Activated gamma-delta T cell (primary cell): ENCODE measurements around the gene BUD31.
"Not testable (repeated sequence)": the region's sequence is repeated elsewhere in the genome, so short reads cannot be mapped to it uniquely, and the experiment has no call there.

Source experiments
- DNase-seq: peaks from one replicate; lab custom pipeline; 2025; lab: John Stamatoyannopoulos, UW

The BUD31 gene

GRCh38 chr7:99380823-99381663 is 27.7 kb upstream of the BUD31 start:
- DNase-seq, result peak; percentile 54

GRCh38 chr7:99381664-99382075 is 27.1 kb upstream of the BUD31 start:
- no peak for DNase-seq

GRCh38 chr7:99383203-99383602 is 25.6 kb upstream of the BUD31 start:
- DNase-seq, result no peak

- no peak for DNase-seq
Observed at GRCh38 chr7:99383791-99384370, 24.9 kb upstream of the BUD31 start.

- DNase-seq, result no peak
Observed at GRCh38 chr7:99384523-99384922, 24.2 kb upstream of the BUD31 start.

GRCh38 chr7:99385564-99385963 is 23.2 kb upstream of the BUD31 start:
- DNase-seq, result no peak

- no peak for DNase-seq
Observed at GRCh38 chr7:99386584-99387238, 22.1 kb upstream of the BUD31 start.

GRCh38 chr7:99387239-99387635 is 21.5 kb upstream of the BUD31 start:
- DNase-seq, result not testable (repeated sequence)

- no peak for DNase-seq
Observed at GRCh38 chr7:99387912-99388311, 20.9 kb upstream of the BUD31 start.

- no peak for DNase-seq
Observed at GRCh38 chr7:99389772-99390171, 19.0 kb upstream of the BUD31 start.

GRCh38 chr7:99390941-99391602 is 17.7 kb upstream of the BUD31 start:
- DNase-seq, result no peak

- no peak for DNase-seq
Observed at GRCh38 chr7:99392046-99392445, 16.7 kb upstream of the BUD31 start.

- DNase-seq, result peak; percentile 64
Observed at GRCh38 chr7:99392659-99393354, 16.0 kb upstream of the BUD31 start.

GRCh38 chr7:99393355-99394187 is 15.2 kb upstream of the BUD31 start:
- no peak for DNase-seq

GRCh38 chr7:99394188-99394502 is 14.6 kb upstream of the BUD31 start:
- DNase-seq, result no peak

- DNase-seq, result no peak
Observed at GRCh38 chr7:99395616-99396327, 13.0 kb upstream of the BUD31 start.

- DNase-seq, result no peak
Observed at GRCh38 chr7:99396418-99397296, 12.1 kb upstream of the BUD31 start.

- no peak for DNase-seq
Observed at GRCh38 chr7:99397297-99397983, 11.3 kb upstream of the BUD31 start.
